ENCODE measurements around the gene MAP3K19. TPM values are rescaled to one million over a fixed set of nuclear protein-coding genes. Genes with fewer than 3 reads are reported as not detected.
"Not testable (repeated sequence)": the region's sequence is repeated elsewhere in the genome, so short reads cannot be mapped to it uniquely, and the experiment has no call there.

Gene MAP3K19
- polyA plus RNA-seq, 1 donor (not counting 4 experiments of a cell fraction or from before 2014, with no cell fraction given), result not detected

- FAIRE-seq, result no peak
Observed at GRCh38 chr2:134975281-134976009, 71.8 kb downstream of the MAP3K19 start.

GRCh38 chr2:134973241-134974138, 73.8 kb downstream of the MAP3K19 start:
- Histone ChIP-seq H3K9me1 (ENCODE audit: control insufficient read depth, extremely low read depth, insufficient read depth, low read length) (no peaks in the 10 kb centered on the region), H3K27me3 (ENCODE audit: control insufficient read depth, extremely low read depth, insufficient read depth, low read length) (peaks cover 4% of the 10 kb centered on the region), H3K4me3 (ENCODE audit: control insufficient read depth in 2 of 3, extremely low read depth in 1 of 3, insufficient read depth in 2 of 3, low read depth in 1 of 3, low read length in 3 of 3) (no peak overlapping the region), H3K79me2 (ENCODE audit: control insufficient read depth, insufficient read depth, low read length) (no peaks in the 10 kb centered on the region), H2AFZ (ENCODE audit: control insufficient read depth, low read length) (no peak overlapping the region), H3K36me3 (ENCODE audit: control insufficient read depth in 2 of 2, extremely low read depth in 1 of 2, insufficient read depth in 2 of 2, low read length in 2 of 2) (no peaks in the 10 kb centered on the region), H3K9ac (ENCODE audit: control insufficient read depth, extremely low read depth, insufficient read depth, low read length) (no peak overlapping the region), H3K4me2 (ENCODE audit: control insufficient read depth, extremely low read depth, insufficient read depth, low read depth, low read length) (no peak overlapping the region), H3K27ac (ENCODE audit: control insufficient read depth, insufficient read depth, low read length) (no peak overlapping the region), H3K4me1 (ENCODE audit: control insufficient read depth, extremely low read depth, insufficient read depth, low read length) (no peaks in the 10 kb centered on the region), H4K20me1 (ENCODE audit: control insufficient read depth, extremely low read depth, insufficient read depth, low read length) (no peaks in the 10 kb centered on the region), H3K9me3 (ENCODE audit: control insufficient read depth, low read depth, low read length) (no peaks in the 10 kb centered on the region)
- DNase-seq (ENCODE audit: low read depth, low spot score), result no peak
- no peak for FAIRE-seq
- dilution Hi-C loops (cut with MboI; ENCODE audit: extremely low pct_ligation_motif_present, low sequenced_read_pairs), result no loop called here
- TF ChIP-seq CTCF (optimal IDR thresholded peaks at IDR 0.05 in 1 of 3, IDR thresholded peaks at IDR 0.05 in 1 of 3, conservative IDR thresholded peaks at IDR 0.05 in 1 of 3; ENCODE audit: extremely low read depth in 1 of 3, insufficient read depth in 2 of 3, low read length in 3 of 3) (no peak), EZH2 (IDR thresholded peaks at IDR 0.05; ENCODE audit: low read length) (no peak)

More at GRCh38 chr2:134975281-134976009, 71.8 kb downstream of the MAP3K19 start:
- Histone ChIP-seq H4K20me1 (ENCODE audit: control insufficient read depth, extremely low read depth, insufficient read depth, low read length) (no peaks in the 10 kb centered on the region), H3K9me3 (ENCODE audit: control insufficient read depth, low read depth, low read length) (no peaks in the 10 kb centered on the region), H3K4me2 (ENCODE audit: control insufficient read depth, extremely low read depth, insufficient read depth, low read depth, low read length) (no peak overlapping the region), H3K79me2 (ENCODE audit: control insufficient read depth, insufficient read depth, low read length) (no peaks in the 10 kb centered on the region), H3K27me3 (ENCODE audit: control insufficient read depth, extremely low read depth, insufficient read depth, low read length) (peaks cover 4% of the 10 kb centered on the region), H3K4me3 (ENCODE audit: control insufficient read depth in 2 of 3, extremely low read depth in 1 of 3, insufficient read depth in 2 of 3, low read depth in 1 of 3, low read length in 3 of 3) (no peak overlapping the region), H3K9me1 (ENCODE audit: control insufficient read depth, extremely low read depth, insufficient read depth, low read length) (no peaks in the 10 kb centered on the region), H3K27ac (ENCODE audit: control insufficient read depth, insufficient read depth, low read length) (no peak overlapping the region), H2AFZ (ENCODE audit: control insufficient read depth, low read length) (no peak overlapping the region), H3K9ac (ENCODE audit: control insufficient read depth, extremely low read depth, insufficient read depth, low read length) (no peak overlapping the region), H3K36me3 (ENCODE audit: control insufficient read depth in 2 of 2, extremely low read depth in 1 of 2, insufficient read depth in 2 of 2, low read length in 2 of 2) (no peaks in the 10 kb centered on the region), H3K4me1 (ENCODE audit: control insufficient read depth, extremely low read depth, insufficient read depth, low read length) (no peaks in the 10 kb centered on the region)
- DNase-seq (ENCODE audit: low read depth, low spot score), result no peak
- TF ChIP-seq EZH2 (IDR thresholded peaks at IDR 0.05; ENCODE audit: low read length), result no peak
- no peak for TF ChIP-seq CTCF (optimal IDR thresholded peaks at IDR 0.05 in 1 of 3, IDR thresholded peaks at IDR 0.05 in 1 of 3, conservative IDR thresholded peaks at IDR 0.05 in 1 of 3; ENCODE audit: extremely low read depth in 1 of 3, insufficient read depth in 2 of 3, low read length in 3 of 3)
- dilution Hi-C loops (cut with MboI; ENCODE audit: extremely low pct_ligation_motif_present, low sequenced_read_pairs), result no loop called here

GRCh38 chr2:134967166-134967565, 80.1 kb downstream of the MAP3K19 start:
- H3K4me3 ChIP-seq (ENCODE audit: control insufficient read depth in 2 of 3, extremely low read depth in 1 of 3, insufficient read depth in 2 of 3, low read depth in 1 of 3, low read length in 3 of 3); H3K9ac ChIP-seq (ENCODE audit: control insufficient read depth, extremely low read depth, insufficient read depth, low read length); H3K9me1 ChIP-seq (ENCODE audit: control insufficient read depth, extremely low read depth, insufficient read depth, low read length); H2AFZ ChIP-seq (ENCODE audit: control insufficient read depth, low read length); H3K4me2 ChIP-seq (ENCODE audit: control insufficient read depth, extremely low read depth, insufficient read depth, low read depth, low read length); H3K27me3 ChIP-seq (ENCODE audit: control insufficient read depth, extremely low read depth, insufficient read depth, low read length); H3K4me1 ChIP-seq (ENCODE audit: control insufficient read depth, extremely low read depth, insufficient read depth, low read length); H3K9me3 ChIP-seq (ENCODE audit: control insufficient read depth, low read depth, low read length); DNase-seq (ENCODE audit: low read depth, low spot score); H3K36me3 ChIP-seq (ENCODE audit: control insufficient read depth in 2 of 2, extremely low read depth in 1 of 2, insufficient read depth in 2 of 2, low read length in 2 of 2); FAIRE-seq; H4K20me1 ChIP-seq (ENCODE audit: control insufficient read depth, extremely low read depth, insufficient read depth, low read length); H3K27ac ChIP-seq (ENCODE audit: control insufficient read depth, insufficient read depth, low read length); H3K79me2 ChIP-seq (ENCODE audit: control insufficient read depth, insufficient read depth, low read length); dilution Hi-C loops (cut with MboI; ENCODE audit: extremely low pct_ligation_motif_present, low sequenced_read_pairs): not testable (repeated sequence)
